ENCODE results near the gene CCDC15. TPM values are rescaled to one million over a fixed set of nuclear protein-coding genes. Genes with fewer than 3 reads are reported as not detected.

The CCDC15 gene
- total RNA-seq, 2 experiments from 2014 or later = 4.2 to 4.8 TPM

DNA sequence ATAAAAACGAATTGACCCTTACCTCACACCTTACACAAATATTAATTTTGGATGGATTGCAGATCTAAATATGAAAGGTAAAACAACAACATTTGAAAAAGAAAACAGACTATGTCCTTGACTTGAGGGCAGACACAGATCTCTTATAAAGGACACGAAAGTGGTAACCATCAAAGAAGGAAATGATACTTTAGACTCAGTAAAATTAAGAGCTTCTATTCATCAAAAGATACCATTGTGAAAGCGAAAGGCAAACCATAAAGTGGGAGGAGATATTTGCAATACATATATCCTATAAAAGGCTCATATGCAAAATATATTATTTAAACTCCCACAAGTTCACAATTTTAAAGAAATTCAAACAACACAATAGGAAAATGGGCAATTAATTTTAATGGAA, 23.2 kb upstream of the CCDC15 start:
- DNase-seq (no peak), ATAC-seq (peak; percentile 62)
- intact Hi-C loops (cut with micrococcal nuclease) = no loop called here
- H3K27me3 Mint-ChIP-seq = no peaks in the 10 kb centered on the region
- no peaks in the 10 kb centered on the region for H3K9me3 Mint-ChIP-seq
- POLR2A ChIA-PET = no interaction called here
- peaks cover 8% of the 10 kb centered on the region for H3K4me1 Mint-ChIP-seq (ENCODE audit: low read depth)
- H3K36me3 Mint-ChIP-seq (ENCODE audit: low read depth) = no peaks in the 10 kb centered on the region
- CTCF ChIA-PET = interaction anchor here (0.7 to 1.5 kb wide), 4 partner anchors 19 to 94 kb away, joined by 3 to 4 read pairs (median 3); no protein-coding TSS in a partner anchor
- no peak overlapping the region for H3K4me3 Mint-ChIP-seq
- H3K27ac Mint-ChIP-seq = peak overlapping the region; percentile 18
- TF ChIP-seq, protein P1, sequence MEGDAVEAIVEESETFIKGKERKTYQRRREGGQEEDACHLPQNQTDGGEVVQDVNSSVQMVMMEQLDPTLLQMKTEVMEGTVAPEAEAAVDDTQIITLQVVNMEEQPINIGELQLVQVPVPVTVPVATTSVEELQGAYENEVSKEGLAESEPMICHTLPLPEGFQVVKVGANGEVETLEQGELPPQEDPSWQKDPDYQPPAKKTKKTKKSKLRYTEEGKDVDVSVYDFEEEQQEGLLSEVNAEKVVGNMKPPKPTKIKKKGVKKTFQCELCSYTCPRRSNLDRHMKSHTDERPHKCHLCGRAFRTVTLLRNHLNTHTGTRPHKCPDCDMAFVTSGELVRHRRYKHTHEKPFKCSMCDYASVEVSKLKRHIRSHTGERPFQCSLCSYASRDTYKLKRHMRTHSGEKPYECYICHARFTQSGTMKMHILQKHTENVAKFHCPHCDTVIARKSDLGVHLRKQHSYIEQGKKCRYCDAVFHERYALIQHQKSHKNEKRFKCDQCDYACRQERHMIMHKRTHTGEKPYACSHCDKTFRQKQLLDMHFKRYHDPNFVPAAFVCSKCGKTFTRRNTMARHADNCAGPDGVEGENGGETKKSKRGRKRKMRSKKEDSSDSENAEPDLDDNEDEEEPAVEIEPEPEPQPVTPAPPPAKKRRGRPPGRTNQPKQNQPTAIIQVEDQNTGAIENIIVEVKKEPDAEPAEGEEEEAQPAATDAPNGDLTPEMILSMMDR (IDR thresholded peaks at IDR 0.05) = no peak

DNA sequence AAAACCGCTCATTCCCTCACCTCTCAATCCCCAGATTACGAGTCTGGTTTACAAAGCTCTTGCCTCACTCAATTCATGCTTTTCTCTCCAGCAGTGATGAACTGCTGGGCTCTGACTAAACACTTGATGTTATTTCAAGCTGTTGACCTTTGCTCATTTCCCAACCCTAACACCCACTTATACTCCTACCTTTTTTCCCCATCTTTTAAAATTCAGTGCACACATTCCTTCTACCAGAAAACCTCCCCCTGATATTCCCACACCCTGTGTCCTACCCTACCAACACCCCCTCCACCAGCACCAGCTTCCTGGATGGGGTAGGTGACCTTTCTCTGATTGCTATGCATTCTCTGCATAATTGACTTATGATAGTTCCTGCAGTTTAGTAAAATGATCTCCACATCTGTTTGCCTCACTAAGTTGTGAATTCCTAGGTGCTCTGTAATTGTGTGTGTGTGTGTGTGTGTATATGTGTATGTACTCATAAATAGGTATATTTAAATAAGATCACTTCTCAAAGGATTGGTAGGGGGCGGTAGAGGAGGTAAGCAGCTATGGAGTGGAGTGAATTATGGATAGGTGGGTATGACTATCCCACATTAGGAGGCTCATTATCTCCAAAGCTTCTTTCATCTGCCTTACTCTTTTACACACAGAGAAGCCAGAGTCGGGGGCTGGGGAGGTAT, 19.0 kb upstream of the CCDC15 start:
- Mint-ChIP-seq H3K36me3 (ENCODE audit: low read depth) (no peaks in the 10 kb centered on the region), H3K27ac (no peak overlapping the region), H3K27me3 (peaks cover 2% of the 10 kb centered on the region), H3K9me3 (no peaks in the 10 kb centered on the region), H3K4me3 (no peak overlapping the region), H3K4me1 (ENCODE audit: low read depth) (peaks cover 8% of the 10 kb centered on the region)
- ChIA-PET CTCF (interaction anchor here (0.6 to 1.7 kb wide), 7 partner anchors 8 to 98 kb away, joined by 3 to 7 read pairs (median 5); no protein-coding TSS in a partner anchor), POLR2A (interaction anchor here (0.9 to 2.8 kb wide), 2 partner anchors 19 to 48 kb away, joined by 3 to 10 read pairs; partner anchors contain the start of gene CCDC15)
- intact Hi-C loops (cut with micrococcal nuclease) = no loop called here
- TF ChIP-seq, protein P1 (IDR thresholded peaks at IDR 0.05) = no peak
- DNase-seq (no peak), ATAC-seq (no peak)

DNA sequence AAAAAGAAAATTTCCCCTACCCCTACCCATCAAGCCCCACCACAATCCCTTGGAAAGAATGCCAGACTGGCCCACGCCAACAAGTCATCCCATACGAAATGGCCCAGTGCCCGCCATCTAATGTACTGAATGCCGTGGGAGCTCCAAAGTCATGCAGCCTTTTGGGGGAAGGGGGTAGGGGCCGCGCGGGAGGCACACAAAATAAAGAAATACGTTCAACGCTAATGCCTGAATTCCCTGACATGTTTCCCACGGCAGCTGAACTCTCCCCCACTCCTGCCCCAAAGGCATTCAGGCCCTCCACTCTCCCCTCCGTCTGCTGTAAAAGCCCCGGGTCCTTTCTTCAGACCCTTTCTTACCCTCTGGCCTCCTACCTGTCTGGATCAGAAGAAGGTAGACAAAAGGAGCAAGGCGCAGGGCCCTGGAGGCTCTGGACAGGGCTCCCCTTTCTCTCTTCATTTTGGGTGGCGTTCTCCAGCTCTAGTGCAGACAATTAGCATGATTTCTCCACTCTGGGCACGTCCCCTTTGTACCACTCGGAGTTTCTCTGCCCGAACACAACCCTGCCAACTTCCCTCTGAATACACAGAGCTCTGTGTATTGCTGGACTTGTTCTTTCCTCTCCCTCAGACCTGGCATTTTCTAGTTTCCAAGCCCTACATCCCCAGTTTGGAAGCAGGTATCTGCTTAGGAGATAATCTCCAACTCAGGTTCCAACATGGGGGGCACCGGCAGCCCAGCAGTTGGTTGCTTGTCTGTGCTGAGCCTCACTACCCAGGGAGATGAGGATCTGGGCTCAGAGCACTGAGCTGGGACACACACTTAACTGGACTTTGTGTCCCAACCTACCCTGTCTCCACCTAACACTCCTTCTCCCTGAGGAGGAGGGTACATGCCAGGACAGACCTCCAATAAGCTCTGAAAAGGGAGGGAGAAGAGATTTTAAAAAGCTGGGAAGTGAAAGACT, 18.2 kb upstream of the CCDC15 start, which contains the start of gene HEPACAM:
Gene HEPACAM, minus strand, starts transcription at position 500 of the 967 bp plus-strand sequence. Its CDS starts 41 bp downstream, at position 459.
- peaks cover 2% of the 10 kb centered on the region for H3K27me3 Mint-ChIP-seq
- H3K4me1 Mint-ChIP-seq (ENCODE audit: low read depth) = peaks cover 3% of the 10 kb centered on the region
- TF ChIP-seq, protein P1 (IDR thresholded peaks at IDR 0.05) = no peak
- CTCF ChIA-PET = interaction anchor here (0.6 to 1.7 kb wide), 6 partner anchors 9 to 99 kb away, joined by 3 to 7 read pairs (median 4); no protein-coding TSS in a partner anchor
- no peak within 1 kb of the TSS for H3K4me3 Mint-ChIP-seq
- DNase-seq (no peak), ATAC-seq (no peak)
- no peaks in the 10 kb centered on the region for H3K9me3 Mint-ChIP-seq
- H3K36me3 Mint-ChIP-seq (ENCODE audit: low read depth) = no peaks in the 10 kb centered on the region
- intact Hi-C loops (cut with micrococcal nuclease) = no loop called here
- POLR2A ChIA-PET = interaction anchor here (0.6 to 2.8 kb wide), 3 partner anchors 12 to 580 kb away, joined by 3 to 10 read pairs (median 3); partner anchors contain the start of gene CCDC15
- H3K27ac Mint-ChIP-seq = no peak within 1 kb of the TSS

DNA sequence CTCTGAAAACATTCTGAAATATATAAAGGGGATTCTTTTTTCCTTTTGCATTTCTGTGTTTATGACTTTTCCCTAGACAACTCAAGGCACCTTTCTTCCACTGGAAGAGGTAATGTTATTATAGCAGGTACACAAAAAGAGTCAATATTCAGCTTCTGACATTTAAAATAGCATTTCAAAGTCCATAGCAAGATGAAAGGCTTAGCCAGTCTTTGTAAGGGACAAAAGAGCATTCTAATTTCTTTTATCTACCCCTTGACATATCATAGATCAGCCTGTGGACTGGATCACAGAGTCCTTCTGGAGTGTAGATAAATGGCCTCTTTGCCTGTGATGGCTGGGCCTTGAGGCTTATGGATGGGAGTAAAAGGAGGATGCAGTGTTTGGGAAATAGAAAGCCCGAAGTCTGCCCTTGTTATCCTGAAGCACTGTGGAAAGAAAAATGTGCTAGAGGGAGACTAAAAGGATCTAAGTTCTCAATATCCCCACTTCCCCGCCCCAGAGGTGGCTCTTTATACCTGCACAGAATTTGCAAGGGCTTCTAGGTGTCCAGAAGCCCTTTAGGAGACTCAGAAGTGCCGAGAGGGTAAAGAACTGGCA, 16.6 kb upstream of the CCDC15 start:
- H3K4me1 Mint-ChIP-seq (ENCODE audit: low read depth) = peaks cover 2% of the 10 kb centered on the region
- no peaks in the 10 kb centered on the region for H3K36me3 Mint-ChIP-seq (ENCODE audit: low read depth)
- no peak overlapping the region for H3K27ac Mint-ChIP-seq
- ATAC-seq (no peak), DNase-seq (no peak)
- no peak overlapping the region for H3K4me3 Mint-ChIP-seq
- TF ChIP-seq, protein P1 (IDR thresholded peaks at IDR 0.05) = no peak
- intact Hi-C loops (cut with micrococcal nuclease) = no loop called here
- peaks cover 2% of the 10 kb centered on the region for H3K27me3 Mint-ChIP-seq
- POLR2A ChIA-PET = no interaction called here
- CTCF ChIA-PET = interaction anchor here (1.0 kb wide), 1 partner anchor 61 kb away, joined by 3 read pairs; no protein-coding TSS in a partner anchor
- H3K9me3 Mint-ChIP-seq = no peaks in the 10 kb centered on the region
